Fibroblast of the aortic adventitia (primary cell): ENCODE data around the gene CCDC144A. TPM values are rescaled to one million over a fixed set of nuclear protein-coding genes. Genes with fewer than 3 reads are reported as not detected.
A peak's percentile ranks its signal among the peaks of the same experiment; 100 is the strongest.
"Not testable (repeated sequence)": the region's sequence is repeated elsewhere in the genome, so short reads cannot be mapped to it uniquely, and the experiment has no call there.

Source experiments
- DNase-seq: peaks from one replicate; pipeline ENCODE4 v3.0.0-alpha.2; 2010; ENCODE audit warnings: low read depth
- H3K4me3 ChIP-seq: 2 replicates; pipeline ENCODE4 v1.5.1; 2011; ENCODE audit warnings: low read depth, mild to moderate bottlenecking, control low read depth, low read length, moderate library complexity
- total RNA-seq: library from RNA; depleted of rRNA; stranded (reverse); fragments of >200 nt; gene quantifications from 2 replicates; pipeline ENCODE4 v1.2.3, GENCODE V29; 2012; ENCODE audit warnings: low replicate concordance
- TF ChIP-seq, protein P1 (sequence below): IDR thresholded peaks from 2 replicates; pipeline ENCODE4 v1.5.1; 2011; ENCODE audit warnings: mild to moderate bottlenecking, low read length, control low read depth, inconsistent platforms; ENCODE audit not compliant: insufficient read depth

Gene CCDC144A
- total RNA-seq, 1 donor = 18.7 TPM

DNA sequence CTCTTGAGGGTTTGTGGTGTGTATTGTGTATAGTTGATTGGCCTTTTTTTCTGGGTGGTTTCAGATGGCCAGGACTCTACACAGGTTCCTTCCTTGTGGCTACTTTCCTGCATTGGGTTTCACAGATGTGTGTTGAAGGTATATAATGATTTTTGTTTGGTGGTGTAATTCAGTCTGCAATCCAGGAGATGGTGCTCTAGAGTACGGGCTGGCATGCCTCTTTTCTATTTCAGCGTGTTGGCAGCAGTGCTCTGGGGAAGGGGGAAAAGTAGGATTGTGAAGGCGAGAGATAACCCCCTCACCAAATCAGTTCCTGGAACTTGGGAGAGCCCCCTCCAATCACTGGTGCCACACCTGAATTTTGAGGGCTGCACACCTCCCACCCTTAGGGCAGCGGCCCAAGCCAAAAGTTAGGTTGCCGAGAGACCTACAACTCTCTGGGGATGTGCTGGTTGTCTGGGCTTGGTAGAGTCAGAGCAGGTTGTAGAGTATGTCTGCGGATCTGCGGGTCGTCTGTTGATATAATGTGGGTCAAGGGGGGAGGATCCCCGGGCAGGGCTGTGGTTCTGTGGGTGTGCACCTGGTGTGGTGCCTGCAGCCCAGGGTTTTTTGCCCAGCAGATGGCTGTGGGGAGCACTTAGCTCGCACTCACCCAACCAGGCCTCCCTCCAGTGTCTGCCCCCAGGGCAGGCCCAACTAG lies 61.3 kb downstream of the CCDC144A start:
- DNase-seq, H3K4me3 ChIP-seq: not testable (repeated sequence)
- TF ChIP-seq, protein P1, sequence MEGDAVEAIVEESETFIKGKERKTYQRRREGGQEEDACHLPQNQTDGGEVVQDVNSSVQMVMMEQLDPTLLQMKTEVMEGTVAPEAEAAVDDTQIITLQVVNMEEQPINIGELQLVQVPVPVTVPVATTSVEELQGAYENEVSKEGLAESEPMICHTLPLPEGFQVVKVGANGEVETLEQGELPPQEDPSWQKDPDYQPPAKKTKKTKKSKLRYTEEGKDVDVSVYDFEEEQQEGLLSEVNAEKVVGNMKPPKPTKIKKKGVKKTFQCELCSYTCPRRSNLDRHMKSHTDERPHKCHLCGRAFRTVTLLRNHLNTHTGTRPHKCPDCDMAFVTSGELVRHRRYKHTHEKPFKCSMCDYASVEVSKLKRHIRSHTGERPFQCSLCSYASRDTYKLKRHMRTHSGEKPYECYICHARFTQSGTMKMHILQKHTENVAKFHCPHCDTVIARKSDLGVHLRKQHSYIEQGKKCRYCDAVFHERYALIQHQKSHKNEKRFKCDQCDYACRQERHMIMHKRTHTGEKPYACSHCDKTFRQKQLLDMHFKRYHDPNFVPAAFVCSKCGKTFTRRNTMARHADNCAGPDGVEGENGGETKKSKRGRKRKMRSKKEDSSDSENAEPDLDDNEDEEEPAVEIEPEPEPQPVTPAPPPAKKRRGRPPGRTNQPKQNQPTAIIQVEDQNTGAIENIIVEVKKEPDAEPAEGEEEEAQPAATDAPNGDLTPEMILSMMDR = peak; percentile 19

DNA sequence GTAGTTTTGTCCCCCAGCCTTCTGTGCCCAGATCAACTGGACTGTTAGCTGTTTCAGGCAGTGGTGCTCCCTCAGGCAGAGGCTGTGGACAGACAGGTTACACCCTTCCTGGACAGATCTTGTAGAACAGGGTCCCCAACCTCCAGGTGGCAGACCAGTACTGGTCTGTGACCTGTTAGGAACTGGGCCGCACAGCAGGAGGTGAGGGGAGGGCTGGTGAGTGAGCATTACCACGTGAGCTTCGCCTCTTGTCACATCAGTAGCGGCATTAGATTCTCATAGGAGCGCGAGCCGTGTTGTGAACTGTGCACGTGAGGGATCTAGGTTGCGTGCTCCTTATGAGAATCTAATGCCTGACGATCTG lies 61.9 kb downstream of the CCDC144A start:
- not testable (repeated sequence) for H3K4me3 ChIP-seq, DNase-seq

DNA sequence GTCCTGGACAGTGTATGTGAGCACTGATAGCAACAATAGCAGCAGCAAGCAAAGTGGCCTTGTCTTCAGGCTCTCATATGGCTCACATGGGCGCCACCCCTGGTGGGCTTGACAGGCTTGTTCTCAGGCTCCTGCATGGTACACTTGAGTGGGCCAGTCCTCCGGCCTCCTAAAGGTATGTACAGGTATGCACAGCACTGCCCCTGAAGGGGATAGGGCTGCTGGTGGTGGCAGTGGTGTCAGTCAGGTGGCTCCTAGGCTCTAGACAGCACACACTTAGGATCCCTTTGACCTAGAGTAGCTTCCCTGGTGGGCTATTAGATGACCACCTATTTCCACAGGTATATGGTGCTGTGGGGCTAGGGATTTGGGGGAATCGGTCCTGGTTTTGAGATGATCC lies 67.5 kb downstream of the CCDC144A start:
- not testable (repeated sequence) for DNase-seq

GRCh38 chr17:16758177-16758576 lies 68.1 kb downstream of the CCDC144A start:
- not testable (repeated sequence) for H3K4me3 ChIP-seq, DNase-seq

More for the DNA sequence above, 67.5 kb downstream of the CCDC144A start:
- not testable (repeated sequence) for H3K4me3 ChIP-seq

DNA sequence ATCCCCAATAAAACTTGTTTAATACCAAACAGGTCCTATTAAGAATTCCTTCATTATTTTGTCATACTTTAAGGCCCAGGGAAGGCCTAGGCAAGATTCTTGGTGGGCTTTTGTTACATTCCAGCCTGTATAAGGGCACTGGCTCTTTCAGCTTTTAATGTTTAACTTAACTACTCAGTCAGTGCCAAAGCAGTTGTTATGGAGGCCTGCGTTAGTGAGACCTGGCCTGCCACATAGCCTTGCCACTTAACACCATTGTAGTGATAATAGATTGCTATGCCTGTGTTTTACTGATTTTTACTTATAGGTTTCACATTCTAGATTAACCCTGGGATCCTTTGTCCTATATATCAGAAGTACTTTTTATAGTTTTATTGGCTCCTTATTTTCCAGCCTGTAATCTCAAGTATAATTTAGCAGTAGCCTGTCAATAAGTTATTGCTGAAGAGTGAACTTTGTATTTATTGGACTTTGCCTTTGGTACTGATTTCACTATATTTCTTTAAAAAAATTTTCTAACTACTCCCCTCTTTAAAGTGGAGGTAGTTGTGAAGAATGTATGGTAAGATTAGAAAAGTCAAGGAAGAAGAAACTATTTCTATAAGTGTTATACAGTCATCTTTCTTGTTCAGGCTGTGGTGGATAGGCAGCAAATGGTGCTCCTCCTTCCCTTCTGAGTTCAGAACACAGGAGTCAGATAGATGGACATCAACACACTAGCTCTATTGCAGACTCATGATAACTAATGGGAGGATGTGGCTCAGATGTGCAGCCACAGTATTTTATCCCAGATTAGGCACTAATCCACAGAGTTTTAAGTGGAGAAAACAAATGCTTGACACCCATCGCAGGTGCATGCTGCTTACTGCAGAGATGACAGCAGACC lies 78.5 kb downstream of the CCDC144A start:
- not testable (repeated sequence) for DNase-seq, H3K4me3 ChIP-seq

GRCh38 chr17:16772394-16773145 lies 82.5 kb downstream of the CCDC144A start:
- not testable (repeated sequence) for H3K4me3 ChIP-seq, DNase-seq

DNA sequence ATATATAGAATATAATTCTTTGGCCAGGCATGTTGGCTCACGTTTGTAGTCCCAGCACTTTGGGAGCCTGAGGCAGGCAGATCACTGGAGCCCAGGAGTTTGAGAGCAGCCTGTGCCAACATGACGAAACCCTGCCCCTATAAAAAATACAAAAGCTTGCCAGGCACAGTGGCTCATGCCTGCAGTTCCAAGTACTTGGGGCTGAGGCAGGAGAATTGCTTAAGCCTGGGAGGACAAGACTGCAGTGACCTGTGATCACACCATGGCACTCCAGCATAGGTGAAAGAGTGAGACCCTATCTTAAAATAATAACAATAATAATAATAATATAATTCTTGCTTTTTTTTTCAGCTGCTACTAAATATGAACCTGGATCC lies 83.1 kb downstream of the CCDC144A start:
- not testable (repeated sequence) for H3K4me3 ChIP-seq, DNase-seq

DNA sequence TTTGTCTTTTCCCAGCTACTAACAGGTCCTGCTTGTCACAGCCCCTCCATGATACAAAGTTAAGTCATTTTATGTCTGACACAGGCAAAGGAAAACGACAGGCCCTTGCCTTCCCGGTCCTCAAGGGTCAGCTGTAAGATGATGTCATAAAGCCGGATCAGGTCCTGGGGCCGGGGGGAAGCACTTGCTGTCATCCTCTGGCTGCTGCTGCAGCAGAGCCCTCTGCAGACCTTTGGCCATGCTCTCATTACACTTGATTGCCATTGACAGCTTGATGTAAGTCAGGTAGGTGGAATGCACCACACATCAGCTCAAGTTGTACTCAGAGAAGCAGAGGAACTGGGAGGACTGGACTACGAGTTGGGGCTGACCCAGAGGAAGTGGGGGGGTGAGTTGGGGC lies 97.8 kb downstream of the CCDC144A start:
- DNase-seq, H3K4me3 ChIP-seq: not testable (repeated sequence)

- not testable (repeated sequence) for H3K4me3 ChIP-seq, DNase-seq
These were observed 99.0 kb downstream of the CCDC144A start for GRCh38 chr17:16788889-16789536.

- H3K4me3 ChIP-seq, DNase-seq: not testable (repeated sequence)
These were observed 99.6 kb downstream of the CCDC144A start for GRCh38 chr17:16789622-16790021.

DNA sequence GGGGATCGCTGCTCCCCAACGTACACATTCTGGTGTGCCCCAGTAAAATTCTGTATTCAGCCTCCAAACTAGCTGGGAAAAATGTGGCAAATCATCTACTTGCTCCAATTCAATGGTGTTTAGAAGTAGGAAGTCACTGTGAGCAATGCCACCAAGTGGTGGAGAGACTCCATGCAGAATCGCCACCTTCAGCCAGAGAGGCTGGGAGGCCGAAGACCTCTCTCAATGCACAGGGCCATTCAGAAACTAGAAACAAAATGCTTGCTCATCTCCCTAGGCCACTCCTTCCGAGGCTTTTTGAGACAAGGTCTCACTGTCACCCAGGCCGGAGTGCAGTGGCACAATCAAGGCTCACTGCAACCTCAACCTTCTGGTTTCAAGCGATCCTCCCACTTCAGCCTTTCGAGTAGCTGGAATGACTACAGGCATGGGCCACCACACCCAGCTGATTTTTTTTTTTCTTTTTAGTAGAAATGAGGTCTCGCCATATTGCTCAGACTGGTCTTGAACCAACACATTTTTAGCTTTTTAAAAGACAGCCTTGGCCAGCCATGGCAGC lies 100.4 kb downstream of the CCDC144A start:
- DNase-seq, H3K4me3 ChIP-seq: not testable (repeated sequence)

DNA sequence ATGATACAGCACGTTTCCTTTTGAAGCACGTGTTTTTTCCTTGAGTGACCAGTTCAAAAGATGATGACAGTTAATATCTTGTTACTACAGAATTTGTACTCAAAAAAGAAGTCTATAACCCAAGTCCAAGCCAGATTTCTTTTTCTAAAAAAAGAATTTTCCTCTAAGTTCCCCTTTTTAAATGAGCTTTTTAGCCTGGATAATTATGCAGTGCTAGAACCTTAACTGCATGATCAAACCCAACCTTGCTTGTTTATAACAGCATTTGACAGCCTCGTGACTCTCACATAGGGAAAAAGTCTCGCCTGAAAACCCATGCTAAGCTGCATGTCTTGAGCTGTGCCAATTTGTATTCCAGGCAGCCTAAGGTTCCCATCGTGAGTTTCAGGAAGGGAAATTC lies 104.2 kb downstream of the CCDC144A start:
- DNase-seq, H3K4me3 ChIP-seq: not testable (repeated sequence)

GRCh38 chr17:16795894-16796293 lies 105.9 kb downstream of the CCDC144A start:
- not testable (repeated sequence) for DNase-seq, H3K4me3 ChIP-seq

- not testable (repeated sequence) for H3K4me3 ChIP-seq, DNase-seq
These were observed 114.8 kb downstream of the CCDC144A start for GRCh38 chr17:16804851-16805250.

DNA sequence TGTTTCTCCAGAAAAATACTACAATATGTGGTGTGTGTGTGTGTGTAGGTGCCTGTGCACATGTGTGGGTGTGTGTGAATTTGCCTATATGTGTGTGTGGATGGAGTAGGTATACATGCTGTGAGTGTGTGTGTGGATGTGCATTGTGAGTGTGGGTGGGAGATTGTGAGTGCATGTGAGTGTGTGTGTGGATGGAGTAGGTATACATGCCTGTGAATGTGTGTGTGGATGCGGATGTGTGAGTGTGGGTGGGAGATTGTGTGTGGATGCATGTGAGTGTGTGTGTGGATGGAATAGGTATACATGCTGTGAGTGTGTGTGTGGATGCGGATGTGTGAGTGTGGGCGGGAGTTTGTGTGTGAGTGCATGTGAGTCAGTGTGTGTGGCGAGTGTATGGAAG lies 116.6 kb downstream of the CCDC144A start:
- not testable (repeated sequence) for DNase-seq

GRCh38 chr17:16807620-16808019 lies 117.6 kb downstream of the CCDC144A start:
- DNase-seq, H3K4me3 ChIP-seq: not testable (repeated sequence)

More for the DNA sequence above, 116.6 kb downstream of the CCDC144A start:
- not testable (repeated sequence) for H3K4me3 ChIP-seq

- DNase-seq, H3K4me3 ChIP-seq: not testable (repeated sequence)
These were observed 120.2 kb downstream of the CCDC144A start for GRCh38 chr17:16810236-16810635.
